Stomach (tissue), 9 donors: ENCODE results near the gene SHANK3. TPM values are rescaled to one million over a fixed set of nuclear protein-coding genes. Genes with fewer than 3 reads are reported as not detected.

Experiments
- DNase-seq, 2 donors: peaks; one replicate each; pipeline versions ENCODE4 v3.0.0 to v3.0.0-alpha.2; 2013 to 2019
- H3K27ac ChIP-seq, 5 donors: fragments of 200-600 bp in 4 of 5; sonication (generic) in 4 of 5; one replicate each; pipeline ENCODE4 v1.5.1; 2013 to 2019; ENCODE audit warnings: mild to moderate bottlenecking in 1 of 5, moderate library complexity in 1 of 5
- H3K27me3 ChIP-seq, 3 donors: fragments of 200-600 bp; sonication (generic); one replicate each; pipeline ENCODE4 v1.5.1; 2017 to 2019; ENCODE audit warnings: mixed run types in 1 of 3
- H3K36me3 ChIP-seq, 4 donors: fragments of 200-600 bp; sonication (generic); 1 replicate in 3 of 4; 2 replicates in 1 of 4; pipeline ENCODE4 v1.5.1; 2016 to 2019
- H3K4me1 ChIP-seq, 4 donors: fragments of 200-600 bp; sonication (generic); one replicate each; pipeline ENCODE4 v1.5.1; 2016 to 2019
- H3K4me3 ChIP-seq, 4 donors: fragments of 200-600 bp; sonication (generic) in 3 of 4; one replicate each; pipeline ENCODE4 v1.5.1; 2016 to 2019; ENCODE audit warnings: mild to moderate bottlenecking in 1 of 4
- H3K9me3 ChIP-seq, 4 donors: fragments of 200-600 bp; sonication (generic); one replicate each; pipeline ENCODE4 v1.5.1; 2016 to 2019
- CTCF ChIP-seq, 7 experiments: fragments of 450-650 bp in 4 of 7; fragments of 200-600 bp in 3 of 7; sonication (generic) in 3 of 7; IDR thresholded peaks; one replicate each; pipeline ENCODE4 v1.5.1; 2016 to 2019; ENCODE audit warnings: antibody characterized with exemption in 7 of 7, control low read depth in 2 of 7, mild to moderate bottlenecking in 1 of 7
- EP300 ChIP-seq: sonication (generic); formaldehyde crosslinking; IDR thresholded peaks from one replicate; pipeline ENCODE4 v1.6.1; 2017; ENCODE audit warnings: antibody characterized with exemption
- POLR2A ChIP-seq, 4 donors: fragments of 450-650 bp; IDR thresholded peaks; one replicate each; pipeline ENCODE4 v1.6.1; 2016; ENCODE audit warnings: antibody characterized with exemption in 4 of 4, control low read depth in 2 of 4, mild to moderate bottlenecking in 1 of 4, moderate library complexity in 1 of 4
- POLR2AphosphoS5 ChIP-seq, 3 donors: sonication (generic); formaldehyde crosslinking; IDR thresholded peaks; one replicate each; pipeline ENCODE4 v1.6.1; 2016; ENCODE audit warnings: antibody characterized with exemption in 3 of 3
- WGBS, 5 donors: extraction: QIAGEN DNeasy Blood & Tissue Kit in 3 of 5; methylation state at CpG; one replicate each; pipeline versions ENCODE4 v1.1.5 to v1.1.7; 2013 to 2018; 5-methylcytosine and 5-hydroxymethylcytosine counted together
- intact Hi-C: fragments of 100-400 bp; cut with DNase I; formaldehyde crosslinking; loops from one replicate; pipeline ENCODE4 v1.15.1; 2023; ENCODE audit warnings: low total_unique reads
- polyA plus RNA-seq, 3 donors: library from polyadenylated mRNA; stranded (reverse); fragments of 200-250 nt; gene quantifications; one replicate each; pipeline ENCODE4 v1.2.3, GENCODE V29; 2013
- small RNA-seq, 4 donors: library from RNA; depleted of rRNA; stranded (forward); fragments of <200 nt; gene quantifications; one replicate each; pipeline ENCODE3, GENCODE V24; 2016
- total RNA-seq, 5 donors: library from RNA; depleted of rRNA; stranded (reverse); fragments of >200 nt; gene quantifications; one replicate each; pipeline versions ENCODE4 v1.1.0 to v1.2.3, GENCODE V29; 2014 to 2016
- donor health status: healthy with polysubstance abuse.
- donor health status: Bipolar disorder and iron deficiency.
- donor health status: healthy.

SHANK3 gene
- total and polyA plus RNA-seq, 8 donors: 2.5 to 31.2 (median 5.1) TPM

DNA sequence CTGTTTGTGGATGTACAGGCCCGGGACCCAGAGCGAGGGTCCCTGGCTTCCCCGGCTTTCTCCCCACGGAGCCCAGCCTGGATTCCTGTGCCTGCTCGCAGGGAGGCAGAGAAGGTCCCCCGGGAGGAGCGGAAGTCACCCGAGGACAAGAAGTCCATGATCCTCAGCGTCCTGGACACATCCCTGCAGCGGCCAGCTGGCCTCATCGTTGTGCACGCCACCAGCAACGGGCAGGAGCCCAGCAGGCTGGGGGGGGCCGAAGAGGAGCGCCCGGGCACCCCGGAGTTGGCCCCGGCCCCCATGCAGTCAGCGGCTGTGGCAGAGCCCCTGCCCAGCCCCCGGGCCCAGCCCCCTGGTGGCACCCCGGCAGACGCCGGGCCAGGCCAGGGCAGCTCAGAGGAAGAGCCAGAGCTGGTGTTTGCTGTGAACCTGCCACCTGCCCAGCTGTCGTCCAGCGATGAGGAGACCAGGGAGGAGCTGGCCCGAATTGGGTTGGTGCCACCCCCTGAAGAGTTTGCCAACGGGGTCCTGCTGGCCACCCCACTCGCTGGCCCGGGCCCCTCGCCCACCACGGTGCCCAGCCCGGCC, 48.7 kb downstream of the SHANK3 start:
- Histone ChIP-seq H3K4me3 (no peak overlapping the region), H3K4me1 (peaks cover 0 to 11% (median 4%) of the 10 kb centered on the region in 4 donors), H3K36me3 (peaks cover 0 to 32% (median 5%) of the 10 kb centered on the region in 4 donors), H3K9me3 (no peaks in the 10 kb centered on the region), H3K27ac (no peak overlapping the region), H3K27me3 (peaks cover 14 to 45% (median 25%) of the 10 kb centered on the region in 3 donors)
- TF ChIP-seq EP300 (no peak), POLR2AphosphoS5 (IDR thresholded peaks at IDR 0.05) (no peak), CTCF (IDR thresholded peaks at IDR 0.05) (no peak), POLR2A (IDR thresholded peaks at IDR 0.05) (no peak)
- intact Hi-C loops: no loop called here
- DNase-seq: no peak
- 76 to 100% (median 89%) methylated on average over 6 to 32 of the region's 32 CpGs for WGBS, 5 donors

- no peak for DNase-seq
- peaks cover 14 to 45% (median 25%) of the 10 kb centered on the region in 3 donors for H3K27me3 ChIP-seq
- no peaks in the 10 kb centered on the region for H3K9me3 ChIP-seq
- intact Hi-C loops: no loop called here
- H3K36me3 ChIP-seq: peaks cover 0 to 27% (median 7%) of the 10 kb centered on the region in 4 donors
- no peak overlapping the region for H3K27ac ChIP-seq
- 91 to 96% (median 93%) methylated on average over 31 to 33 of the region's 33 CpGs for WGBS, 5 donors
- H3K4me3 ChIP-seq: no peak overlapping the region
- peaks cover 0 to 11% (median 4%) of the 10 kb centered on the region in 4 donors for H3K4me1 ChIP-seq
- no peak for TF ChIP-seq POLR2A (IDR thresholded peaks at IDR 0.05)
- TF ChIP-seq EP300: no peak
- no peak for TF ChIP-seq POLR2AphosphoS5 (IDR thresholded peaks at IDR 0.05)
- no peak for TF ChIP-seq CTCF (IDR thresholded peaks at IDR 0.05)
These were observed 49.6 kb downstream of the SHANK3 start for GRCh38 chr22:50722048-50722701.

Small RNA genes within 50 kb of the gene (small RNA-seq; reads per million reads assigned to genes)
- gene RF00019: 0 reads per million in 4 donors
- gene RNU6-409P: 0 reads per million in 4 donors

Other genes starting within 250 kb of the SHANK3 start
- gene SBF1, start 197.8 kb upstream of the SHANK3 start, total RNA-seq: 100 to 1,000 TPM in 1 of 5 donors, 10 to 100 TPM in 4; 34.9 to 122 (median 65.2) TPM
- gene SBF1, start 197.8 kb upstream of the SHANK3 start, polyA plus RNA-seq: 10 to 100 TPM in 2 of 3 donors, 1 to 10 TPM in 1; 9.6 to 42.3 (median 25.0) TPM
- 1 to 10 TPM in 1 of 5 donors, under 1 TPM in 1, not detected in 3; 0.37 to 1.3 TPM for gene ADM2, start 191.3 kb upstream of the SHANK3 start, total RNA-seq
- gene ADM2, start 191.3 kb upstream of the SHANK3 start, polyA plus RNA-seq: 1 to 10 TPM; 1.5 to 3.7 (median 1.6) TPM
- gene MIOX, start 186.0 kb upstream of the SHANK3 start, total RNA-seq: not detected
- gene MIOX, start 186.0 kb upstream of the SHANK3 start, polyA plus RNA-seq: under 1 TPM in 1 of 3 donors, not detected in 2; 0.40 TPM
- 100 to 1,000 TPM in 1 of 5 donors, 10 to 100 TPM in 4; 11.9 to 212 (median 58.5) TPM for gene LMF2, start 165.1 kb upstream of the SHANK3 start, total RNA-seq
- gene LMF2, start 165.1 kb upstream of the SHANK3 start, polyA plus RNA-seq: 10 to 100 TPM; 13.1 to 73.4 (median 25.6) TPM
- gene NCAPH2, start 164.6 kb upstream of the SHANK3 start, total RNA-seq: 10 to 100 TPM; 12.9 to 34.8 (median 23.2) TPM
- gene NCAPH2, start 164.6 kb upstream of the SHANK3 start, polyA plus RNA-seq: 10 to 100 TPM; 34.5 to 47.9 (median 38.4) TPM
- not detected for gene SCO2, start 147.2 kb upstream of the SHANK3 start, total RNA-seq
- gene SCO2, start 147.2 kb upstream of the SHANK3 start, polyA plus RNA-seq: 1 to 10 TPM in 2 of 3 donors, under 1 TPM in 1; 0.92 to 7.5 (median 1.9) TPM
- 100 to 1,000 TPM in 2 of 5 donors, 10 to 100 TPM in 3; 14.3 to 146 (median 78.8) TPM for gene TYMP, start 142.8 kb upstream of the SHANK3 start, total RNA-seq
- 100 to 1,000 TPM in 1 of 3 donors, 10 to 100 TPM in 2; 46.3 to 162 (median 61.6) TPM for gene TYMP, start 142.8 kb upstream of the SHANK3 start, polyA plus RNA-seq
- not detected for gene KLHDC7B, start 126.9 kb upstream of the SHANK3 start, total RNA-seq
- gene KLHDC7B, start 126.9 kb upstream of the SHANK3 start, polyA plus RNA-seq: under 1 TPM in 2 of 3 donors, not detected in 1; 0.25 to 0.46 TPM
- gene SYCE3, start 109.9 kb upstream of the SHANK3 start, total RNA-seq: not detected
- 1 to 10 TPM in 1 of 3 donors, under 1 TPM in 1, not detected in 1; 0.80 to 1.9 TPM for gene SYCE3, start 109.9 kb upstream of the SHANK3 start, polyA plus RNA-seq
- gene CPT1B, start 94.4 kb upstream of the SHANK3 start, total RNA-seq: 100 to 1,000 TPM in 2 of 5 donors, 10 to 100 TPM in 1, 1 to 10 TPM in 2; 6.6 to 164 (median 54.5) TPM
- gene CPT1B, start 94.4 kb upstream of the SHANK3 start, polyA plus RNA-seq: 10 to 100 TPM in 2 of 3 donors, 1 to 10 TPM in 1; 9.8 to 31.8 (median 10.1) TPM
- gene CHKB, start 90.0 kb upstream of the SHANK3 start, total RNA-seq: 100 to 1,000 TPM in 2 of 5 donors, 10 to 100 TPM in 3; 31.9 to 283 (median 81.2) TPM
- gene CHKB, start 90.0 kb upstream of the SHANK3 start, polyA plus RNA-seq: 100 to 1,000 TPM; 107 to 152 (median 129) TPM
- gene MAPK8IP2, start 72.0 kb upstream of the SHANK3 start, total RNA-seq: 1 to 10 TPM in 2 of 5 donors, under 1 TPM in 3; 0.43 to 5.8 (median 0.89) TPM
- 1 to 10 TPM in 1 of 3 donors, under 1 TPM in 2; 0.61 to 1.6 (median 0.81) TPM for gene MAPK8IP2, start 72.0 kb upstream of the SHANK3 start, polyA plus RNA-seq
- 10 to 100 TPM in 4 of 5 donors, 1 to 10 TPM in 1; 7.7 to 88.1 (median 46.8) TPM for gene ARSA, start 44.7 kb upstream of the SHANK3 start, total RNA-seq
- gene ARSA, start 44.7 kb upstream of the SHANK3 start, polyA plus RNA-seq: 10 to 100 TPM; 27.0 to 45.7 (median 41.2) TPM
- under 1 TPM in 1 of 5 donors, not detected in 4; 0.37 TPM for gene ACR, start 65.4 kb downstream of the SHANK3 start, total RNA-seq
- under 1 TPM in 2 of 3 donors, not detected in 1; 0.19 to 0.23 TPM for gene ACR, start 65.4 kb downstream of the SHANK3 start, polyA plus RNA-seq
- gene RABL2B, start 110.8 kb downstream of the SHANK3 start, total RNA-seq: 10 to 100 TPM in 3 of 5 donors, 1 to 10 TPM in 2; 6.6 to 18.1 (median 11.3) TPM
- 10 to 100 TPM; 13.1 to 15.6 (median 13.5) TPM for gene RABL2B, start 110.8 kb downstream of the SHANK3 start, polyA plus RNA-seq